Vagina (tissue), 2 donors: ENCODE results near the gene PINLYP.

ENCODE experiments used
- CTCF ChIP-seq, 3 experiments: fragments of 450-650 bp in 2 of 3; fragments of 200-600 bp in 1 of 3; sonication (generic) in 1 of 3; IDR thresholded peaks; one replicate each; pipeline ENCODE4 v1.5.1; 2017 to 2019; ENCODE audit warnings: antibody characterized with exemption in 3 of 3, mild to moderate bottlenecking in 2 of 3, moderate library complexity in 2 of 3
- POLR2A ChIP-seq, 2 donors: fragments of 450-650 bp; IDR thresholded peaks; one replicate each; pipeline ENCODE4 v1.6.1; 2017; ENCODE audit warnings: antibody characterized with exemption in 2 of 2, mild to moderate bottlenecking in 2 of 2, moderate library complexity in 2 of 2
- POLR2AphosphoS5 ChIP-seq, 2 donors: sonication (generic); formaldehyde crosslinking; IDR thresholded peaks; one replicate each; pipeline ENCODE4 v1.9.0; 2017; ENCODE audit warnings: antibody characterized with exemption in 2 of 2, mild to moderate bottlenecking in 2 of 2, low read depth in 1 of 2; ENCODE audit not compliant: insufficient read depth in 1 of 2

GRCh38 chr19:43616954-43617353 lies 41.4 kb downstream of the PINLYP start:
- TF ChIP-seq CTCF (IDR thresholded peaks at IDR 0.05), result no peak
- no peak for TF ChIP-seq POLR2A (IDR thresholded peaks at IDR 0.05)
- TF ChIP-seq POLR2AphosphoS5 (IDR thresholded peaks at IDR 0.05; ENCODE audit: insufficient read depth in 1 of 2, low read depth in 1 of 2), result no peak
